ENCODE results near the gene TMEM39B.

- TF ChIP-seq CTCF (IDR thresholded peaks at IDR 0.05) (no peak), POLR2A (IDR thresholded peaks at IDR 0.05) (no peak), EP300 (IDR thresholded peaks at IDR 0.05; ENCODE audit: low read depth) (no peak)
Measured at GRCh38 chr1:32055416-32055815, 17.3 kb upstream of the TMEM39B start.
